Body of pancreas (tissue), 4 donors: ENCODE data around the gene ANXA4. TPM values are rescaled to one million over a fixed set of nuclear protein-coding genes. Genes with fewer than 3 reads are reported as not detected.

Experiments used
- ATAC-seq: fragments of 150-250 bp; one replicate; pipeline ENCODE4 v1.9.1; 2016
- DNase-seq, 4 donors: peaks; one replicate each; pipeline ENCODE4 v3.0.0-alpha.2; 2019
- H3K27ac ChIP-seq, 4 donors: fragments of 200-600 bp; sonication (generic); 1 replicate in 3 of 4; 2 replicates in 1 of 4; pipeline versions ENCODE4 v1.5.1 to v1.6.1; 2016 to 2019; ENCODE audit warnings: mild to moderate bottlenecking in 1 of 4, mixed read lengths in 1 of 4, moderate library complexity in 1 of 4
- H3K27me3 ChIP-seq, 2 donors: fragments of 200-600 bp; sonication (generic); one replicate each; pipeline ENCODE4 v1.6.0; 2016; ENCODE audit warnings: mild to moderate bottlenecking in 1 of 2
- H3K36me3 ChIP-seq, 2 donors: fragments of 200-600 bp; sonication (generic); replicated peaks in 1 of 2; 2 replicates each; pipeline ENCODE4 v1.5.1; 2016; ENCODE audit warnings: low read depth in 2 of 2; ENCODE audit not compliant: insufficient read depth in 1 of 2
- H3K4me1 ChIP-seq: fragments of 200-600 bp; sonication (generic); one replicate; pipeline ENCODE4 v1.6.0; 2016
- H3K4me3 ChIP-seq, 2 donors: fragments of 200-600 bp; sonication (generic); 1 replicate in 1 of 2; 2 replicates in 1 of 2; pipeline ENCODE4 v1.5.1; 2016 to 2019
- H3K9me3 ChIP-seq, 3 donors: fragments of 200-600 bp; sonication (generic); 1 replicate in 2 of 3; 2 replicates in 1 of 3; pipeline ENCODE4 v1.5.1; 2016
- POLR2A ChIP-seq, 3 donors: fragments of 450-650 bp; IDR thresholded peaks; one replicate each; pipeline ENCODE4 v1.6.1; 2016; ENCODE audit warnings: antibody characterized with exemption in 3 of 3, mild to moderate bottlenecking in 2 of 3
- WGBS, 2 donors: methylation state at CpG; one replicate each; pipeline ENCODE4 v1.1.5; 2017; 5-methylcytosine and 5-hydroxymethylcytosine counted together
- intact Hi-C: fragments of 100-400 bp; cut with DNase I; formaldehyde crosslinking; loops from one replicate; pipeline ENCODE4 v1.15.1; 2023
- total RNA-seq, 2 donors: library from RNA; depleted of rRNA; stranded (reverse); fragments of >200 nt; gene quantifications; one replicate each; pipeline ENCODE4 v1.1.0, GENCODE V29; 2016
- TF ChIP-seq, protein P1 (sequence below), 7 experiments: fragments of 450-650 bp in 4 of 7; fragments of 200-600 bp in 3 of 7; sonication (generic) in 3 of 7; IDR thresholded peaks; one replicate each; pipeline ENCODE4 v1.5.1; 2016 to 2019; ENCODE audit warnings: antibody characterized with exemption in 7 of 7

The ANXA4 gene
- total RNA-seq, 2 donors from 2014 or later = 382 to 399 TPM

GRCh38 chr2:69724540-69725159 lies 17.3 kb upstream of the ANXA4 start:
- intact Hi-C loops = loop anchor here (5.0 kb wide), 1 partner anchor 88 kb away; no protein-coding TSS in a partner anchor
- Histone ChIP-seq H3K27me3 (no peaks in the 10 kb centered on the region), H3K36me3 (no peaks in the 10 kb centered on the region), H3K4me3 (no peak overlapping the region), H3K27ac (peak overlapping the region in 1 of 4 donors; percentile 20), H3K9me3 (no peaks in the 10 kb centered on the region), H3K4me1 (peaks cover 8% of the 10 kb centered on the region)
- ATAC-seq (peak; percentile 93), DNase-seq (peak; percentile 88 to 93 (median 90))
- TF ChIP-seq, protein P1, sequence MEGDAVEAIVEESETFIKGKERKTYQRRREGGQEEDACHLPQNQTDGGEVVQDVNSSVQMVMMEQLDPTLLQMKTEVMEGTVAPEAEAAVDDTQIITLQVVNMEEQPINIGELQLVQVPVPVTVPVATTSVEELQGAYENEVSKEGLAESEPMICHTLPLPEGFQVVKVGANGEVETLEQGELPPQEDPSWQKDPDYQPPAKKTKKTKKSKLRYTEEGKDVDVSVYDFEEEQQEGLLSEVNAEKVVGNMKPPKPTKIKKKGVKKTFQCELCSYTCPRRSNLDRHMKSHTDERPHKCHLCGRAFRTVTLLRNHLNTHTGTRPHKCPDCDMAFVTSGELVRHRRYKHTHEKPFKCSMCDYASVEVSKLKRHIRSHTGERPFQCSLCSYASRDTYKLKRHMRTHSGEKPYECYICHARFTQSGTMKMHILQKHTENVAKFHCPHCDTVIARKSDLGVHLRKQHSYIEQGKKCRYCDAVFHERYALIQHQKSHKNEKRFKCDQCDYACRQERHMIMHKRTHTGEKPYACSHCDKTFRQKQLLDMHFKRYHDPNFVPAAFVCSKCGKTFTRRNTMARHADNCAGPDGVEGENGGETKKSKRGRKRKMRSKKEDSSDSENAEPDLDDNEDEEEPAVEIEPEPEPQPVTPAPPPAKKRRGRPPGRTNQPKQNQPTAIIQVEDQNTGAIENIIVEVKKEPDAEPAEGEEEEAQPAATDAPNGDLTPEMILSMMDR (IDR thresholded peaks at IDR 0.05) = peak; percentile 84 to 98 (median 96)
- no peak for TF ChIP-seq POLR2A (IDR thresholded peaks at IDR 0.05)
- 1 to 2% methylated on average over 13 of the region's 13 CpGs for WGBS, 2 donors

GRCh38 chr2:69725706-69726360 lies 16.1 kb upstream of the ANXA4 start:
- 89 to 91% methylated on average over 7 of the region's 7 CpGs for WGBS, 2 donors

DNA sequence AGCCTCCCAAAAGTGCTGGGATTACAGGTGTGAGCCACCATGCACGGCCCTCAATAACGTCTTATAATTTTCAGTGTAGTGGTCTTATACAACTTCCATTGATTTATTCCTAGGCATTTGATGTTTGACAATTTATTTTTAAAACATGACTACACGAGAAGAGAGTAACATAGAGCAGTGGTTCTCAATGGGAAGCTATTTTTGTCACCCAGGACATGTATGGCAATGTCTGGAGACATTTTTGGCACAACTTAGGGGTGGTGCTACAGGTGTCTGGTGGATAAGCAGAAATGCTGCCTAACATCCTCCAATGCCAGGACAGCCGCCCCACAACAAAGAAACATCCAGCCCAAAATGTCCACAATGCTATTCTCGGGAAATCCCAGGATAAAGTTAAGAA lies 12.7 kb upstream of the ANXA4 start:
- no peaks in the 10 kb centered on the region for H3K9me3 ChIP-seq
- H3K27me3 ChIP-seq = no peaks in the 10 kb centered on the region
- TF ChIP-seq, protein P1 (IDR thresholded peaks at IDR 0.05) = no peak
- TF ChIP-seq POLR2A (IDR thresholded peaks at IDR 0.05) = no peak
- peaks cover 12% of the 10 kb centered on the region for H3K4me1 ChIP-seq
- intact Hi-C loops = loop anchor here (5.0 kb wide), 1 partner anchor 83 kb away; no protein-coding TSS in a partner anchor
- H3K36me3 ChIP-seq = no peaks in the 10 kb centered on the region
- no peak overlapping the region for H3K27ac ChIP-seq
- DNase-seq (no peak), ATAC-seq (no peak)
- H3K4me3 ChIP-seq = no peak overlapping the region
- WGBS, 2 donors = 86 to 91% methylated on average over 5 of the region's 5 CpGs

More at GRCh38 chr2:69725706-69726360, 16.1 kb upstream of the ANXA4 start:
- Histone ChIP-seq H3K4me3 (no peak overlapping the region), H3K9me3 (no peaks in the 10 kb centered on the region), H3K36me3 (no peaks in the 10 kb centered on the region), H3K4me1 (peaks cover 8% of the 10 kb centered on the region), H3K27ac (no peak overlapping the region), H3K27me3 (no peaks in the 10 kb centered on the region)
- ATAC-seq = no peak
- no peak for DNase-seq
- TF ChIP-seq, protein P1 (IDR thresholded peaks at IDR 0.05) = no peak
- no peak for TF ChIP-seq POLR2A (IDR thresholded peaks at IDR 0.05)
- intact Hi-C loops = loop anchor here (5.0 kb wide), 1 partner anchor 86 kb away; no protein-coding TSS in a partner anchor

GRCh38 chr2:69729781-69730180 lies 12.2 kb upstream of the ANXA4 start:
- intact Hi-C loops = loop anchor here (5.0 kb wide), 1 partner anchor 83 kb away; no protein-coding TSS in a partner anchor
- Histone ChIP-seq H3K27me3 (no peaks in the 10 kb centered on the region), H3K27ac (no peak overlapping the region), H3K9me3 (no peaks in the 10 kb centered on the region), H3K36me3 (no peaks in the 10 kb centered on the region), H3K4me3 (no peak overlapping the region), H3K4me1 (peaks cover 6% of the 10 kb centered on the region)
- TF ChIP-seq POLR2A (IDR thresholded peaks at IDR 0.05) = no peak
- TF ChIP-seq, protein P1 (IDR thresholded peaks at IDR 0.05) = no peak
- no peak for ATAC-seq
- WGBS, 2 donors = 86 to 87% methylated on average over 5 of the region's 5 CpGs
- no peak for DNase-seq
